Brain microvascular endothelial cell (primary cell): ENCODE results near the gene NGRN.
A peak's percentile ranks its signal among the peaks of the same experiment; 100 is the strongest.
"Not testable (repeated sequence)": the region's sequence is repeated elsewhere in the genome, so short reads cannot be mapped to it uniquely, and the experiment has no call there.

Source experiments
- DNase-seq: peaks from one replicate; pipeline ENCODE4 v3.0.0-alpha.2; 2020
- H3K27ac ChIP-seq: fragments of 250-450 bp; sonication (Bioruptor Pico); 2 replicates; pipeline ENCODE4 v1.5.1; 2020; ENCODE audit warnings: mild to moderate bottlenecking, moderate library complexity
- H3K27me3 ChIP-seq: fragments of 250-450 bp; sonication (Bioruptor Pico); replicated peaks from 2 replicates; pipeline ENCODE4 v1.5.1; 2020; ENCODE audit warnings: mild to moderate bottlenecking
- H3K36me3 ChIP-seq: fragments of 250-450 bp; sonication (Bioruptor Pico); replicated peaks from 2 replicates; pipeline ENCODE4 v1.5.1; 2020; ENCODE audit warnings: mild to moderate bottlenecking
- H3K4me3 ChIP-seq: 2 replicates; pipeline ENCODE4 v1.5.1; 2011; ENCODE audit warnings: low read depth, mild to moderate bottlenecking, control low read depth, low read length, moderate library complexity
- CTCF ChIP-seq: IDR thresholded peaks from 2 replicates; pipeline ENCODE4 v1.5.1; 2011; ENCODE audit warnings: low read depth, mild to moderate bottlenecking, moderate library complexity, low read length, control low read depth, inconsistent platforms; ENCODE audit errors: missing control alignments
- in situ Hi-C: cut with HindIII; loops from 2 replicates; pipeline ENCODE4 v1.10.0; 2017; ENCODE audit warnings: low sequenced_read_pairs, low pct_ligation_motif_present

NGRN gene

GRCh38 chr15:90295270-90295648 is 29.8 kb downstream of the NGRN start:
- Histone ChIP-seq H3K27ac (no peak overlapping the region), H3K36me3 (no peaks in the 10 kb centered on the region), H3K27me3 (no peaks in the 10 kb centered on the region), H3K4me3 (no peak overlapping the region)
- in situ Hi-C loops, result no loop called here
- no peak for DNase-seq
- no peak for TF ChIP-seq CTCF

- in situ Hi-C loops, H3K4me3 ChIP-seq, DNase-seq, H3K27ac ChIP-seq, H3K27me3 ChIP-seq, H3K36me3 ChIP-seq: not testable (repeated sequence)
Observed at GRCh38 chr15:90296316-90296884, 30.9 kb downstream of the NGRN start.

DNA sequence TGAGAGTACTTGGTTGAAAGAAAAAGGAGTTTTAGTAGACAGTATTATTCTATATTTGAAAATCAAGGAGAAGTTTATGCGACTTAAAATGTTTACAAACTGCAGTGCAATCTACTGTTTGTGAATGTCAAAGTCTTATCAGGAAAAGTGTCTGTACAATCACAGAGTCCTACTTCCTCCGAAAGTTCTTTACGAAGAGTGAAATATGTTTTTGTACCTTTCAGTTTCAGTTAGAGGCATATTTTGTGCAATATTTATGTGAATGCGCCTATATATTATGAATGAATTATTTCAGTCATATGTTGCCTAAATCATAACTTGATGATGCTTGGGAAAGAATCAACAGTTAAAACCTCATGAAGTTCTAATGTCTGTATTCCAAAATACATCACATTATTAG is 31.5 kb downstream of the NGRN start:
- Histone ChIP-seq H3K4me3 (no peak overlapping the region), H3K27me3 (no peaks in the 10 kb centered on the region), H3K36me3 (no peaks in the 10 kb centered on the region), H3K27ac (no peak overlapping the region)
- in situ Hi-C loops, result no loop called here
- DNase-seq, result no peak
- no peak for TF ChIP-seq CTCF

- Histone ChIP-seq H3K27me3 (no peaks in the 10 kb centered on the region), H3K27ac (no peak overlapping the region), H3K4me3 (no peak overlapping the region), H3K36me3 (no peaks in the 10 kb centered on the region)
- no peak for DNase-seq
- in situ Hi-C loops, result no loop called here
- TF ChIP-seq CTCF, result no peak
Observed at GRCh38 chr15:90300541-90300940, 35.1 kb downstream of the NGRN start.

GRCh38 chr15:90300988-90301706 is 35.7 kb downstream of the NGRN start:
- in situ Hi-C loops, result no loop called here
- Histone ChIP-seq H3K27ac (no peak overlapping the region), H3K27me3 (no peaks in the 10 kb centered on the region), H3K36me3 (no peaks in the 10 kb centered on the region), H3K4me3 (no peak overlapping the region)
- peak; percentile 36 for DNase-seq
- peak; percentile 95 for TF ChIP-seq CTCF

DNA sequence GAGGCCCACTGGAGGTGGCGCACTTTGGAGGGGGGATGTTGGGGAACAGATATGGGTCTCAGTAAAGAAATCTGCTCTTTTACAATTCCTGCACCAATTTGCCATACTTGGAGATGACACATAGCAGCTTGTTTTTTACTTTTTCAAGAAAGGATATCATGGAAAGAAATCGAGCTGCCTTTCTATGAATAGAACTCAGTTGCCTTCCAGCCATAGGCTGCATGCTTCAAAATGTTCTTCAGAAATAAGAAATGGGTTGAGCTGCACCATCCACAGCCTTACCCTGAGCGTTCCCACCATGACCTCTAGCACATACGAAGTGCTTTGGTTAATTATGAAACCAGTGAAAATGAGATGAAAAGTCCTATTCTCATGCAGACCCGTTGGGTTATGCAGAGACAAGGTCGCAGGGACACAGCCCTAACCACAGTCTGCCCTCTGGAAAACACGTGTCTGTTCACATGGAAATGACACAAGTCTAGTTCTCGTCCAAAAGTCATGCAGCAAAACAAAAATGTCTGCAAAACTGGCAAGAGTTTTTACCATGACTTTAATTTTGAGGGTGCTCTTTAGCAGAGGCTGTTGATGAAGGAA is 36.3 kb downstream of the NGRN start:
- Histone ChIP-seq H3K4me3 (no peak overlapping the region), H3K36me3 (no peaks in the 10 kb centered on the region), H3K27me3 (no peaks in the 10 kb centered on the region), H3K27ac (no peak overlapping the region)
- no peak for TF ChIP-seq CTCF
- in situ Hi-C loops, result no loop called here
- no peak for DNase-seq

DNA sequence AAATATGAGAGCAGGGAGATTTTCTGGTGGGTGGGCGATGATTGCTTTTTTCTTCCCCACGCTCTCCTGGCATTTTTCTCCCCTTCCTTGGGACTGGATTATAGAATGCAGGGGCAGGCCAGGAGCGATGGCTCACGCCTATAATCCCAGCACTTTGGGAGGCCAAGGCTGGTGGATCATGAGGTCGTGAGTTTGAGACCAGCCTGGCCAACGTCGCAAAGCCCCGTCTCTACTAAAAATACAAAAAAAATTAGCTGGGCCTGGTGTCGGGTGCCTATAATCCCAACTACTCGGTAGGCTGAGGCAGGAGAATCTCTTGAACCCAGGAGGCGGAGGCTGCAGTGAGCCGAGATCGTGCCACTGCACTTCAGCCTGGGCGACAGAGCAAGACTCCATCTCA is 39.9 kb downstream of the NGRN start:
- H3K4me3 ChIP-seq, in situ Hi-C loops, H3K27me3 ChIP-seq, H3K27ac ChIP-seq, H3K36me3 ChIP-seq, DNase-seq: not testable (repeated sequence)
